ENCODE results near the gene ECE2.

ECE2 gene

DNA sequence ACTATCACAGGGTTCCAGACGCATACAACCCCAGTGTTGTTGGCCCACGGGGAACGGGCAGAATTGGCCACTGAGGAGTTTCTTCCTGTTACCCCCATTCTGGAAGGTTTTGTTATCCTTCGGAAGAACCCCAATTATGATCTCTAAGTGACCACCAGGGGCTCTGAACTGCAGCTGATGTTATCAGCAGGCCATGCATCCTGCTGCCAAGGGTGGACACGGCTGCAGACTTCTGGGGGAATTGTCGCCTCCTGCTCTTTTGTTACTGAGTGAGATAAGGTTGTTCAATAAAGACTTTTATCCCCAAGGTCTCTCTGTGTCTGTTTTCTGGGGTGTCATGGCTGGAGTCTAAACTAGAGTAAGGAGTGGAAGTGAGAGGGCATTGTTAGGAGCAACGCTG, 32.9 kb downstream of the ECE2 start:
- no peak for TF ChIP-seq ZFX (IDR thresholded peaks at IDR 0.05)
- TF ChIP-seq, protein P1, sequence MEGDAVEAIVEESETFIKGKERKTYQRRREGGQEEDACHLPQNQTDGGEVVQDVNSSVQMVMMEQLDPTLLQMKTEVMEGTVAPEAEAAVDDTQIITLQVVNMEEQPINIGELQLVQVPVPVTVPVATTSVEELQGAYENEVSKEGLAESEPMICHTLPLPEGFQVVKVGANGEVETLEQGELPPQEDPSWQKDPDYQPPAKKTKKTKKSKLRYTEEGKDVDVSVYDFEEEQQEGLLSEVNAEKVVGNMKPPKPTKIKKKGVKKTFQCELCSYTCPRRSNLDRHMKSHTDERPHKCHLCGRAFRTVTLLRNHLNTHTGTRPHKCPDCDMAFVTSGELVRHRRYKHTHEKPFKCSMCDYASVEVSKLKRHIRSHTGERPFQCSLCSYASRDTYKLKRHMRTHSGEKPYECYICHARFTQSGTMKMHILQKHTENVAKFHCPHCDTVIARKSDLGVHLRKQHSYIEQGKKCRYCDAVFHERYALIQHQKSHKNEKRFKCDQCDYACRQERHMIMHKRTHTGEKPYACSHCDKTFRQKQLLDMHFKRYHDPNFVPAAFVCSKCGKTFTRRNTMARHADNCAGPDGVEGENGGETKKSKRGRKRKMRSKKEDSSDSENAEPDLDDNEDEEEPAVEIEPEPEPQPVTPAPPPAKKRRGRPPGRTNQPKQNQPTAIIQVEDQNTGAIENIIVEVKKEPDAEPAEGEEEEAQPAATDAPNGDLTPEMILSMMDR (conservative IDR thresholded peaks at IDR 0.05) = no peak
- no peak overlapping the region for H3K27ac ChIP-seq

DNA sequence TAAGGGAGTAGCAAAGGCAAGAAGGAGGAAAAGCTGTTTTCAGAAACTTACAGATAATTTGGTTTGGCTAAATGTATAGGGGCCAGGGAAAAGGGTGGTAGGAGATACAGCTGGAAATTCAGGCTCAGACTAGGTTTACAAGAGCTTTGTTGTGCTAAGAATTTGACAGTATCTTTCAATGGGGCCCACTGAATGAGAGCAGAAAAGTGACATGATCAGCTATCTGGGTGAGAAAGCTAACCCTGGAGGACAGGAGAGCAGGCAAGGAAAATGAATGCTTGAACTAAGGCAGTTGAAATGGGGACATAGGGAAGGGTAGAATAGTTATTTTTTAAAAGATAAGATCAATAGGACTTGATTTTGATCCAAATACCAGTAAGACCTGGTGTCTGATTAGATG, 35.8 kb downstream of the ECE2 start:
- no peak for TF ChIP-seq ZFX (IDR thresholded peaks at IDR 0.05)
- TF ChIP-seq, protein P1 (conservative IDR thresholded peaks at IDR 0.05) = no peak
- no peak overlapping the region for H3K27ac ChIP-seq

DNA sequence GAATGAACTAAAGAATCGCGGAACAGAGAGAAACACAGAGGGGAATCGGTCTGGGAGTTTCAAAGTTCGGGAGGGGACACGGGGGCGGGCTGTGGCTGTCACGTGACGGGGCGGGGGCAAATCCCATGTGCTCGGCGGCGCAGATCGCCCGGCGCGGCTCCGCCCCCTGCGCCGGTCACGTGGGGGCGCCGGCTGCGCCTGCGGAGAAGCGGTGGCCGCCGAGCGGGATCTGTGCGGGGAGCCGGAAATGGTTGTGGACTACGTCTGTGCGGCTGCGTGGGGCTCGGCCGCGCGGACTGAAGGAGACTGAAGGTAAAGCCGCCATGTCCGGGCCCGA, 38.5 kb downstream of the ECE2 start, which contains the start of gene EIF4G1:
Gene EIF4G1 (plus strand): TSS at position 244 of the 337 bp plus-strand sequence. CDS start 1,191 bp downstream, outside the sequence.
- TF ChIP-seq, protein P1 (conservative IDR thresholded peaks at IDR 0.05) = no peak
- no peak for TF ChIP-seq ZFX (IDR thresholded peaks at IDR 0.05)
- peak within 1 kb of the TSS; percentile 95 for H3K27ac ChIP-seq

DNA sequence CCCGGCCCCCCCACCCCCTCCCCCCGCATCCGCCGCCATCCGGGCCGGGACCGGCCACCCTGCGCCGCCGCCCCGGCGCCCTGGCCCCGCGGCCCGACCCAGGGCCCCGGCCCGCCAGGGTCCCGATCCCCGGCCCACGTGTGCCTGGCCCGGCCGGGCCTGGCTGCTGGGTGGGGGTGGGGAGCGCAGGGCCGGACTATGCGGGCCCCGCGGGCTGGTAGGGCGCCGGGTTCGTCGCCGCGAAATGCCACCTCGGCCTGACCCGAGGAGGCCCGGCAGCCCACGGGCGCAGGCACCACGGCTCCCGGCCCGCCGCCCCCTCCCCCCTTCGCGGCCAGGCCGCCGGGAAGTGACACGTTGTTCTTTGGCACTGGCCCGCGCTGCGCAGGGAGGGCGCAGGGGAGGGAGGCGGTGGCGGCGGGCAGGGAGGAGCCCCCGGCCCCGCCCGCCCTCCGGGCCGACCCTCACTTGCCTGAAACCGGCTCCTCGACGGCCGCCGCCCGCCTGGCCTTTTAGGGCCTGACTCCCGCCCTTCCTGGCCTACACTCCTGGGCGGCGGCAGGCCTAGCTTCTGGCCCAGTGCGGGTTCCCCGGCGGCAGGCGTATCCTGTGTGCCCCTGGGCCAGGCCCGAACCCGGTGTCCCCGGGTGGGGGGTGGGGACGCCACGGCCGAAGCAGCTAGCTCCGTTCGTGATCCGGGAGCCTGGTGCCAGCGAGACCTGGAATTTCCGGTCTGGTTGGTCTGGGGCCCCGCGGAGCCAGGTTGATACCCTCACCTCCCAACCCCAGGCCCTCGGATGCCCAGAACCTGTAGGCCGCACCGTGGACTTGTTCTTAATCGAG, 39.1 kb downstream of the ECE2 start:
- peak overlapping the region; percentile 95 for H3K27ac ChIP-seq
- TF ChIP-seq, protein P1 (conservative IDR thresholded peaks at IDR 0.05) = no peak
- peak; percentile 94 for TF ChIP-seq ZFX (IDR thresholded peaks at IDR 0.05)

DNA sequence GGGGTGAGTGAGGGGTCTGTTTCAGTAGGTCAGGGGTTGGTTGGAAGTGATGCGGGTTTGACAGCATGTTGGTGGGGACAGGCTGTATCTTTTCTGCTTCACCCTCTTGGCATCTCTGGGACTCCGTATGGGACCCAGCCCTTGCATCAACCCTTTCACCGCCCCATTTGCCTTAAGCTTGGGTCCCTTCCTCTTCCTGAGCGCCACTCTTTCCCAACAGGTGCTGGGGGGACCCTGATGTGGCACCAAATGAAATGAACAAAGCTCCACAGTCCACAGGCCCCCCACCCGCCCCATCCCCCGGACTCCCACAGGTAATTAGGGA, 39.7 kb downstream of the ECE2 start:
- H3K27ac ChIP-seq = peak overlapping the region; percentile 95
- TF ChIP-seq, protein P1 (conservative IDR thresholded peaks at IDR 0.05) = no peak
- no peak for TF ChIP-seq ZFX (IDR thresholded peaks at IDR 0.05)

DNA sequence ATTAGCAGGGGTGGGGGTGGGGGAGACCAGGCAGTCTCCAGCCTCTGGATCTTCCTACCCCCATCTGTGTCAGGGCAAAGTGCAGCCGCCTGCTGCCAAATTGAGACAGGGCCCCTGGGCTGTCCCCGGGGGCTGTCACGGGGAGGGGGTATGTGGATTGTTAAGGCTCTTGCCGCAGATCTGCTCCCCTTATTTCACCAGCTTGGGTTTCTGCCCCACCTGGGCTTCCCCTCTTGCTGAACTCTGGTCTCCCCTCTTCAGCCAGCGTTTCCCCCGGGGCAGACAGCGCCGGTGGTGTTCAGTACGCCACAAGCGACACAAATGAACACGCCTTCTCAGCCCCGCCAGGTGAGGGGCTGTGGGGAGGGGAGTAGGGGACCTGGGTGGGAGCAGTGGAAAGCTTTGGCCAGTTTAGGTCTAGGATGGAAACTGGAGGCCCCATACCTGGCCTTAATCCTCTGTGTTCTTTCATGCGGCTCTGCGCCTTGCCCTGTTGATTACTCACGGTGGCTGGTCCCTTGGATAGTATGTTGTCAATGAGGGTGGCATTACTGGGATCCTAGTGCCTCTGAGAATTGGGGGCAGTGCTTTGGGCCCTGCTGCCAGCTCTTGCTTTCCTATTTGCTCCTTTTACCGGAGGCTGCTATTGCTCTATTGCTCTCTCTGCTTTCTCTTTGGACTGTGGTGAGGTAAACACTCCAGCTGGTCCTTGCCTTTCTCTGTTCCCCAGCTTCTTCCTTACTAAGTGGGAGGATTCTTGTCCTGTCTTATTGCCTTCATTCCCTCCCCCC, 40.2 kb downstream of the ECE2 start:
- peak overlapping the region; percentile 95 for H3K27ac ChIP-seq
- TF ChIP-seq ZFX (IDR thresholded peaks at IDR 0.05) = no peak
- TF ChIP-seq, protein P1 (conservative IDR thresholded peaks at IDR 0.05) = no peak

DNA sequence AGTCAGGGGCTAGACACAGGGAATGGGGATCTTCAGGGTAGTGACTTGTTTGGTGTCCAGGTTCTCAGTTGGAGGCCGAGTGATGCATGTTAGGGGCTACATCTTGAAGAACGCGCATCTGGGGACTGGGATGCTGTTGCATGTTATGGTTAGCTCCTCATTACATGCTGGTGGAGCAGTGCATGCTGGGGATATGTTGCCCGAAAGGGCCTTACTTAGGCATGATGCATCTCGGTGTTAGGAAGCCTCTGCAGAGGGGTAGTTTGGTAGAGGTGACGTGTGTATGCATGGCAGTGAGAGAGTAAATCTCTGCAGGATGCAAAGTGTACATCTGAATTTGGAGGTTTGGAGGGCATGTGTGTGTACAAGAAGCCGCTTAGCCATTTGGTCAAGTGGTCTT, 41.0 kb downstream of the ECE2 start:
- TF ChIP-seq ZFX (IDR thresholded peaks at IDR 0.05) = no peak
- TF ChIP-seq, protein P1 (conservative IDR thresholded peaks at IDR 0.05) = no peak
- H3K27ac ChIP-seq = peak overlapping the region; percentile 95
